Transverse colon (tissue), 3 donors: ENCODE results near the gene KIAA1755.

ENCODE experiments used
- POLR2A ChIP-seq: fragments of 450-650 bp; IDR thresholded peaks from one replicate; pipeline ENCODE4 v1.6.1; 2016; ENCODE audit warnings: antibody characterized with exemption, mild to moderate bottlenecking, moderate library complexity
- TF ChIP-seq, protein P1 (sequence below), 5 experiments: fragments of 200-600 bp in 3 of 5; fragments of 450-650 bp in 2 of 5; sonication (generic) in 3 of 5; IDR thresholded peaks; 1 replicate in 2 of 5; 2 replicates in 3 of 5; pipeline ENCODE4 v1.5.1; 2016 to 2017; ENCODE audit warnings: antibody characterized with exemption in 5 of 5, inconsistent platforms in 3 of 5, mild to moderate bottlenecking in 2 of 5, moderate library complexity in 1 of 5

DNA sequence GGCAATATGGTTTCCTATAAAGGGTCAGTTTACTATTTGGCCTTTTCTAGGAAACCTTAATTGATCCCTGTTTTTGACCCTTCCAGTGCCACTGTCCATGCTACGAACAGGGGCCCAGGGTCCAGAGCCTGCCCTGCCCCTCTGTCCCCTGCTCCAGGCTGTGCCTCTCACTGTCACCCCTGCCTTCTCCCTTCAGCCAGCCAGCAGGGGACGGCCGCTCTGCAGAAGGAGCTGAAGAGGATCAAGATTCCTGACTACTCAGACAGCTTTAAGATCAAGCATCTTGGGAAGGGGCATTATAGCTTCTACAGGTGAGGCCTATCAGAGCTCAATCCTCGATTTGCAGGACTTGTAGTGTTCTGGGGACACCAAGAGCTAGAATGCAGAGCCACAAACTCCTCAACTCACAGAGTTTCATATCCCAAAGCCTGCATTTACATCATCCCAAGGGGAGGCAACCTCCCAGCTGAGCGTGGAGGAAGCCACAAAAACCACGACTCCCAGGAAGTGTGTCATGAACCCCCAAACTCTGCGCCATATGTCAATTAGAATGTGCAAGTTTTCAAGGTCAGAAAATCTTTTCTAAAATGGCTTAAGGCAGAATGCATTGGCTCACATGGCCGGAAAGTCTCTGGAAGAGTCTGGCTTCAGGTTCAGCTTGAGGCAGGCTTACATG, 47.0 kb upstream of the KIAA1755 start:
- TF ChIP-seq, protein P1, sequence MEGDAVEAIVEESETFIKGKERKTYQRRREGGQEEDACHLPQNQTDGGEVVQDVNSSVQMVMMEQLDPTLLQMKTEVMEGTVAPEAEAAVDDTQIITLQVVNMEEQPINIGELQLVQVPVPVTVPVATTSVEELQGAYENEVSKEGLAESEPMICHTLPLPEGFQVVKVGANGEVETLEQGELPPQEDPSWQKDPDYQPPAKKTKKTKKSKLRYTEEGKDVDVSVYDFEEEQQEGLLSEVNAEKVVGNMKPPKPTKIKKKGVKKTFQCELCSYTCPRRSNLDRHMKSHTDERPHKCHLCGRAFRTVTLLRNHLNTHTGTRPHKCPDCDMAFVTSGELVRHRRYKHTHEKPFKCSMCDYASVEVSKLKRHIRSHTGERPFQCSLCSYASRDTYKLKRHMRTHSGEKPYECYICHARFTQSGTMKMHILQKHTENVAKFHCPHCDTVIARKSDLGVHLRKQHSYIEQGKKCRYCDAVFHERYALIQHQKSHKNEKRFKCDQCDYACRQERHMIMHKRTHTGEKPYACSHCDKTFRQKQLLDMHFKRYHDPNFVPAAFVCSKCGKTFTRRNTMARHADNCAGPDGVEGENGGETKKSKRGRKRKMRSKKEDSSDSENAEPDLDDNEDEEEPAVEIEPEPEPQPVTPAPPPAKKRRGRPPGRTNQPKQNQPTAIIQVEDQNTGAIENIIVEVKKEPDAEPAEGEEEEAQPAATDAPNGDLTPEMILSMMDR (IDR thresholded peaks at IDR 0.05) = no peak
- TF ChIP-seq POLR2A = no peak
